ENCODE results near the gene NXN.
"Not testable (repeated sequence)": the region's sequence is repeated elsewhere in the genome, so short reads cannot be mapped to it uniquely, and the experiment has no call there.

Gene NXN

DNA sequence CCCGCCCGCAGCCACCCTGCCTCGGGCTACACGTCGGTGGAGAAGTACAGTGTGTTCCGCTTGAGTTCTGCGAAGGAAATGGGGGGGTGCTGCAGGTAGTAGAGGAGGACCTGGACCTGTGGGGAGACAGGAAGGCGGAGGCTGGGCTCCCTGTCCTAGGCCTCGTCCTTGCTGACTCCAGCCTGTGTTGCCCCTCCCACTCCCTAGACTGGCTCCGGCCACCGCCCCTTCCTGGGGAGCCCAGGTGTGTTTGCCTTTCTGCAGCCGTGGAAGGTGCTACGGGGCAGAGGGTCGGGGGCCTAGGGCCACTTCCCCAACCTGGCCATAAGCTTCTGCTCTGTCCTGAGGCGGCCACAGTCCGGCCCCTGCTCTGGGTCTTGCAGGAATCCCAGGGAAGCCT, 26.5 kb upstream of the NXN start:
- DNase-seq (ENCODE audit: low spot score) = peak; percentile 37

DNA sequence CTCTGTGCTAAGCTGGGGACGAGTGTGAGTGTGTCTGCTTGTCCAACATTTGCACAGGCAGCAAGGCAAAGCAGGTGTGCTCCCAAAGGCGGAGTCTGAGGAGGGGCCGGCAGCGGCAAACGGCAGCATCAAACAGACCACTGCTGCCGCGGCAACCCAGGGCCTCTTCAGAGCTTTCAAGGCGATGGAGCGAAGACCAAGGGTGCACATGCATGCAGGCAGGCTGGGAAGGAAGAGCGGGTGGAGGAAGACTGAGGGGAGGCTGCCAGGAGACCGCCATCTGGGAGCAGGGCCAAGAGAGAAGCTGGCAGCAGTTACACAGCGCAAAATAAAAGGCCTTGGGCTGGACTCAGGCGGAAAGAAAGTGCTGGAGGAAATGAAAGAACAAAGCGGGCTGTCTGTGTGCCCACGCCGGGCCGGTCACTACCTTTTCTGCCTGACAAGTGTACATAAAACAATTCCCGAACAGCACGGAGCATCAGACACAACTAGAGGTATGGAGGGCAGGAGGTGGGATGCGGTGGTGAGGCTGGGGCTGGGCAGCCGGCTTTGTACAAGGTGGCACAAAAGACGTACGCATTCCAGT, 25.9 kb upstream of the NXN start:
- DNase-seq (ENCODE audit: low spot score) = peak; percentile 47

DNA sequence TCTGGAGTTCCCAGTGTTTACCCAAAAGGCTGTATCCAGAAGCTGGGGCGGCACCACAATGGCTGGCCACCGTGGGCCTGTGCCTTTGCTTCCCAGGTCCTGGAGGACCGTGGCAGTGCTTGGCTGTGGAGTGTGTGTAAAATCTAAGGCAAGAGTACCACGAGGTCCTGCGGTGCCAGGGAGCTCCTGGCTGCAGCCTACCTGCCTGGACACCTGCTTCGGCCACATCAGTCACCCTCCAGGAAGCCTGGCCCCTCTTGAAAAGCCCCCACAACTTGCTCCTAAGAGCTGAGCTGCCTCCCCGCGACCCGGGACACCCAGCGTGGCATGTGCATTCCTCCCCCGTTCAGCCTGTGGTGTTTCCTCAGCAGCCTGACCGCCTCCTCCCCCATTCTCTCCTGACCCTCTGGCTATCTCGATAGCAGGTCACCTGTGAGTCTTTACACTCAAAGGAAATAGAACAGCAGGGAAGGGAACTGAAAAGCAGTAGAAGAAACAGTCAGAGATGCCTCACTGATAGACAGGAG, 25.3 kb upstream of the NXN start:
- DNase-seq (ENCODE audit: low spot score) = no peak

DNA sequence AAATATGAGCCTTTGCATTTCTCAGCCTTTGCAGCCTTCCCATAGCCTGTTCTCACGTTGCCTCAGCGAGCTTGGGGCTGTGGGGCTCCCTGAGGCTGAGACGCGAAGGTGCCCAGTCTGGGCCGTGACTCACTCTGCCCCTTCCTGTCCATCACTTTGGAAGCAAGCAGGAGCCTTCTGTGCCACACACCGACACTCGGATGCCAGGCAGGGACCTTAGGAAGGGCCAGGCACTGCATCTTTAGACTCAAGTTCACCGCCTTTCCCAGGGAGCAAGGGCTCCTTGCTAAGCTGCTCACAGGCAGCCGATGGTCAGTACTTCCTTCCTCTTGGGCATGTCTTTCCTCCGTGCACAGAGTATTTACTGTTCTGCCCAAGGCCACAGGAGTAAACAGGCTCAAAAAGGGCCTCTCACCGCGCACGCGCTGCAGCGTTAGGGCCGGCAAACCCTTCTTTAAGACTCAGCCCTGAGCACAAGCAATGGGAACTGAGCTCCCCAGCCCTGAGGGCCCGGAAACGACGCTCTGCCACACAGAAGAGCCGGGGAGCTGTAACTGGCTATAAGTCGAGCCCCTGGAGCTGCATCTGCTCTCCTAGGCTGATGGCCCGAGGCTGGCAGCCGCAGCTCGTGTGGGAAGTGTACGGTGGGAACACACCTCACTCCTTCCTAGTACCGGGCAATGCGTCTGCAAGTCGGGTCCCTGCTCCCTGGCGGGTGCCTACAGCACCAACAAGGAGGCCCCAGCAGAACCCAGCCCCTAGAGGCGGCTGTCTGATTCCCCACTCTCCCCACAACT, 24.6 kb upstream of the NXN start:
- no peak for DNase-seq (ENCODE audit: low spot score)

DNA sequence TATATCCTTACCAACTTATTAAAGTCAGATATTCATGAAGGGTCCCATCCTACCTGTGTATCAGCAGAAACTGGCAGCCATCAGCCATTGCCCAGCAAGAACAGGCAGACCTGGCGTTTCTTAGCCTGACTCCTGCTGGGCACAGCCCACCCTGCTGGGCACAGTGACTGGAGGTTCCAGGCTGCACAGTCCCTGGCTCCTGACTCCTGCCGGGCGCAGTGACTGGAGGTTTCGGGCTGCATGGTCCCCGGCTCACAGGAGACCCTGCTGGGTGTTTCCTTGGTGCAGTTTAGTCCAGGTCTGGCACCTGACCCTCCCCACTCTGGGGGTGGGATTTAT, 24.0 kb upstream of the NXN start:
- no peak for DNase-seq (ENCODE audit: low spot score)

DNA sequence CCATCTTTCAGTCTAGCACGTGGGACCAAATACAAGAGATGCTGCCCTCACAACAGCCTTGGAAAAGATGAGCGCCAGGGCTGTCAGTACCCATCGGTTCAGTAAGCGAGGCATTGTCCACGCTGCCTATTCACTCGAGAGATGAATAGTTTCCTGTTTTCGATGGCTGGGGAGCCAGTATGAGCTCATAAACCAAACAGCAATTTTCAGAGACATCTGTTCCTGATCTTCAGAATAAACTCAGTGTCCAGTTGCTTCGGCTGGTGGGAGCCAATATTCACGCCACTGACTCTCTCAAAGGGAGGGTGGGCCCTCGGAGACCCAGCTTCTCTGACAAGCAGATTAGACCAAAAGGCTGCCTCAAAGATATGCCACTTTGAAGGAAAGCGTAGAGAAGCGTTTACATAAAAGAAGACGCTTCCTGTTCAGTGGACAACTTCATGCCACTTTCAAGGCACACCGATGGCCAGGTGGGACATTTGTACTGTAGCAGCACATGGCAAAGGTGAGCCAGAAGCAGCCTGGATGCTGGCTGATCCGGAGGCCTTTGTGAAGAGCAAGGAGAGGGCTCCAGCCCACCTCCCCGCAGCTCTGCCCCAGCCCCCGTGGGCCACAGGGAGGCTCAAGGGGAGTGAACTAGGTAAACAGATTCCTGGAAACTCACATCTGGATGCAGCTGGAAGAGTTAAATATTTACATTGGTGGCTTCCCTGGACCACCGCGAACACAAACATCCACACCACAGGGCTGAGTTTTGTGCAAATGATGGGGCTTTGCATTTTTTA, 23.4 kb upstream of the NXN start:
- no peak for DNase-seq (ENCODE audit: low spot score)

DNA sequence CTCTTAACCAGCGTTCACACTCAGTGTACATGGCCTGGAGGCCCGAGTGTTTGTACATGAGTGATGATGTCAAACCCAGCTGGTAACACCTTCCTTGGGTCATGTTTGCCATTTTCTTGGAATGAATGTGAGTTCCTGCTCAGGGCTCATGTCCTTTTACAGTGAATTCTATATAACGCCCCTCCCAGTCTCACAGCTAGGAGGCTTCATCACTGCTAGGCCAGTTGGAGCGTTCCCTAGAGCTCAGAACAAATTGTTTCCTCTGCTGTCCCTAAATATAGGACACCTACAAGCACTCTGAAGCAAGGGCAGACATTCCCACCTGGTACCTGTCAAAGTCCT, 22.8 kb upstream of the NXN start:
- no peak for DNase-seq (ENCODE audit: low spot score)

DNA sequence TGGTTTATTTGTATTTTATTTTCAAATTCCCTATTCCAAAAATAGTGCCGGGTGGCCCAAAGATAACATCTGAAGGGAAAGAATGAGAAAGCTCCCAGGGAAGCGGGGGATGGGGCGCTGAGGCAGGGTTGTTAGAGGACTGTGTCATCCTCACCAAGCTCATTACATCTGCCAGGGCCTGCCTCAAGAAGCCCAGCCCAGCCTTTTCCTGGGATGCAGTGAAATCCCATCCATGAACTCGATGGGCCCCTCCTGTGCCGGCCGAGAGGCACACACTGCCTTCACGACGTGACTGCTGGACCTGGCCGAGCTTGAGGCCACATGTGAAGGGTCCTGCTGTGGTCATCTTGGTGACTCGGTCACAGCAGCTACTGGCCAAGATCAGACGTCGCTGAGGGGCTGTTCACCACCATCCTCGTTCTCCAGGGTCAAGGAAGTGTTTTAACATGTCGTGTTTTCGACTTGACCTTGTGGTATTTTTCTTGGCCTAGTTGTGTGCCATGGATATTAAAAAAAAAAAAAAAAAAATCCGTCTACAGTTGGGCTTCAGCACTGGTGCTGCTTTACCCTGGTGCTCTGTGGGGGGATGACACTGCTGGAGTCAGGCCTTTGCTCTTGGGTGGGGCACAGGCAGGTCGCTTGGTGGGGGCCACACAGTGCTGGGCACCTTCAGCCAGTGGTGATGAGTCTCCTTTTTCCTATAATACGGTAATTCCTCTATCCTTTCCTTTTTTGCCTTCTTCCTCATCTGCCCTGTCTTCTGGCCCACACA, 22.2 kb upstream of the NXN start:
- no peak for DNase-seq (ENCODE audit: low spot score)

DNA sequence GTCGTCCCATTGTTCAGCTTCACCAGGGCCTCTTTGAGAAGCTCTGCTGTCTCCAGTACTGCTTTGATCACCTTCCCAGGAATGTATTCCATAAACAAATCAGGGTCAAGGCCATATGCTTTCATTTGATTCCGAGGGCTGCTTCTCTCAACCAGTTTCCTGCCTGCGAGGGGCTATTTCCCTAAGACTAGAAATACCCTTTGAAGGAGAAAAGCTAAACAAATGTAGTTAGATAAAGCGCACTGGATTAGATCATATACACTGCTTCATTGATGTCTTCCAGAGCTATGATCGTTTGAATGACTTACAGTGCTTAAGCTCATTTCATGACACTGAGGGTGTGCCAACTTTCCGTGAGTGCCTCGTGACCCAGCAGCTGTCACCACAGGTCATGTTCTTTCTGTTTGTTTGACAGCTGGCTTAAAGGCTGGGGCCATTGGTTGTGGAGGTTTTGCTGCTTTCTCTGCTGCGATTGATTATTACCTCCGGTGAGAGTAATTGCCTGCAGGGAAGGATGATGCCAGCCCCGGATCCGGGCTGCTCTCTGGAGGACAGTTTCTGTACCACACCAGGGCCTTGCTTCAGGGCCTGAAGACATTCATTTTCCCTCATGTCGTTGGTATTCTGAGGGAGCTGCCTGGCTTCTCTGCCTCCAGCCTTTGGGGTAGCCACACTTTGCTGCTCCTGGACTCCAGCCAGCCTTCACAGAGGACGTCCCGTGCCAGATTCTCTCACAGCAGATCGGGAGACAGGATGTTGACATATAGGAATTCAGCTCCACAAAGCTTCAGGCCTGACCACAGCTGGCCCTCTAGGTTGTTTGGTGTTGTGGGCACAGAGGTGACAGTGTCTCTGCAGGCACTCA, 21.3 kb upstream of the NXN start:
- no peak for DNase-seq (ENCODE audit: low spot score)

DNA sequence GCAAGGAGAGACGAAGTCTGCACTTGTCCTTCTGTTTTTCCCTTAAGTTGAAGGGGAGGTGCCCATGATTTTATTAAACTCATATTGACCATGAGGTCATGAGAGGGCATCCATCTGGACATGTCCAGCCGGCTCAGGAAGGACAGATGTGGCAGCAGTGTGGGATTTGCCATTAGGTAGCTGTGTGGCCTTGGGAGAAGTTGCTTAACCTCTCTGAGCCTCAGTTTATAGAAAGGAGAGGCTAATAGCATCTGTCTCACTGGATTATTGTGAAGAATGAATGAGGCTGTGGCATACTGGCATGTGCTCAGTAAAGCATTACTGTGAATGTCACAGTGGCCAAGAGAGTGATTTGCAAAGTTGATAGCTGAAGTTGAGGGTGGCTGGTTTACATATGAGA, 18.5 kb upstream of the NXN start:
- DNase-seq (ENCODE audit: low spot score) = no peak

DNA sequence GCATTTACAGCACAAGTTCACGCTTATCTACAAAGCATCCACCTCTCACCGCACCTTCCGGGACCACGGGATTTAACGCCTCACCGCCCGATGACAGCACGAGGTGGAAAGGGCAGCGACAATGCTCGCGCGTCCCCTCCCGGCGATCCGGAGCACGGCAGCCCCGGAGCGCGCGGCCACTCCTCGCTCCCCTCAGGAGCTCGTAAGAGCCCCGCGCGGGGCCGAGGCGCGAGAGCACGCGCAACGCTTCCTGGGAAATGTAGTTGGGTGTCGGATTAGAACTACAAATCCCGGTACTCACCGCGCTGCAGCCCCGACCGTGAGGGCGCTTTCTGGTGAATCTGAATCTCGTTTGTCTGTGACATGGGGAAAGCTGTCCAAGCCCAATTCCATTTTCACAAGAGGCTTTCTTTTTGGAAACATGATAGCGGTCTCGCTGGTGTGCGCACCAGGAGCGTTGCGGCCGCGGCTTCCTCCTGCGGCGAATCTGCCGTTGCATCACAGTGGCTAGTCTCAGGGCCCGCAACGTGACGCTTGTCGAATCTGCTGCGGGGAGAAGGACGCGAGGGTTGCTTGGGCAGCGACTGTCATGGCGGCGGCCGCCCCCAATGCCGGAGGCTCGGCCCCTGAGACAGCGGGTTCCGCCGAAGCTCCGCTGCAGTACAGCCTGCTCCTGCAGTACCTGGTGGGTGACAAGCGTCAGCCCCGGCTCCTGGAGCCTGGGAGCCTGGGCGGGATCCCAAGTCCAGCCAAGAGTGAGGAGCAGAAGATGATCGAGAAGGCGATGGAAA, 17.2 kb upstream of the NXN start, which contains the start of gene TIMM22:
TIMM22 (plus strand) TSS at position 576 of the 791 bp plus-strand sequence; CDS start at position 590, 14 bp downstream.
- peak; percentile 99 for DNase-seq (ENCODE audit: low spot score)

DNA sequence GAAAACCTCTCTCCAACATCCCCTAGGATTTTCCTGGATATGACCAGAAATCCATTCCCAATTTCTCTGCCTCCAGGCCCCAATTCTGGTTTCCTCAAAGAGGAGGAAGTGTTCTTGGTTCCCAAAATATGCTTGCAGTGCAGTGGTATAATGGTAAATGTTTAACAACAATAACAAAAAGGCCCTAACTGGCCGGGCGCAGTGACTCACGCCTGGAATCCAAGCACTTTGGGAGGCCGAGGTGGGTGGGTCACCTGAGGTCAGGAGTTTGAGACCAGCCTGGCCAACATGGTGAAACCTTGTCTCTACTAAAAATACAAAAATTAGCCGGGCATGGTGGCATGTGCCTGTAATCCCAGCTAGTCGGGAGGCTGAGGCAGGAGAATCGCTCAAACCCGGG, 15.7 kb upstream of the NXN start:
- not testable (repeated sequence) for DNase-seq (ENCODE audit: low spot score)

DNA sequence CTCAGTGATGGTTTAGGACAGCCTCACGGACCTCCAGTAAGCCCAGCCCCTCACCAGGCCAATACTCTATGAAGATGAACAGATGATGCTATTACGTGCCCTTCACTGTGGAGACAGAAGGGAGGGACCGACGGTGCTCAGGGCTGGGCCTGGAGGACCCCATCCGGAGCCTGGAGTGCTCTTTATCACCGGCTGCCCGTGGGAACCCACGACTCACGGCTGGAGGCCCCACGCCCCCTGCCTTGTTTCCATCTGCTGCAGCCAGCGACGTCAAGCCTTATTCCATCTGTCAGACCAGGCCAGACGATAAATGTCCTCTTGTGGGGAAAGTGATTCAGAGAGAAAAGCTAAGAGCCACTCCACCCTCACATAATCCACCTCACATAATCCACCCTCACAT, 13.4 kb upstream of the NXN start:
- no peak for DNase-seq (ENCODE audit: low spot score)

DNA sequence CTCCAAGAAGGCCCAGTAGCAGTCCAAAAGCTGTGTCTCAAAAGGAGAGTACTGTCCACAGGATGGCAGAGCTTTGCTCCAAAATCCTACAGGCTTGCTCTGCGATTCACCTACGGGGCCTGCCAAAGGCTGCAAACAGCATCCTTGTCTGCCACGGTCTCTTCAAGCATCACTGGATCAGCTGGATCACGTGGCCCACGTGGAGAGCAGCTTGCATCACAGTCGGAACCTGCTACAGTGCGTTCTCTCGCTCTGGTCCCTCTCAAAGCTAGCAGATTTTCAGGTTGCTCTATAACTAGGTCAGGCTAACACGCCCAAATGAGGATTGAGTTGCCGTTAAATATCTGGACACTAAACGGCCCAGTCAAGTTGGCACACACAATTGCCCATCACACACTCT, 9.0 kb upstream of the NXN start:
- DNase-seq (ENCODE audit: low spot score) = no peak

DNA sequence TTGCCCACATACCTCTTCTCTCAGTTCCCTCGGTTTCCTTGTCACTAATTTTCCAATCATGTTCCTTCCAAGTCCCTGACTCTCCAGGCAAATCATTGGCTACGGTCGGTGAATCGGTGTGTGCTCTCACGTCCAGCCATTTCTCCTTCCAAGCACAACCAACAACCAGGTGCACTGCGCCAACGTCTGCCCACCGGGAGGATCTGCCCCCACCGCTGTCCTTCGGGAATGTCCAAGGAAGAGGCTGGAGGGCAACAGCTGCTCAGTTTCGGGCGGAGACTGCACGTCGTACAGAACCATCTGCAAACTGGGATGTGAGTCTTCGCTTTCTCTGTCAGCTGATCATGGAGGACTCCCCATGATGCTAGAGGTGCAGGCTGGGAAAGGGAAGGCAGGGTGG, 8.4 kb upstream of the NXN start:
- DNase-seq (ENCODE audit: low spot score) = no peak

DNA sequence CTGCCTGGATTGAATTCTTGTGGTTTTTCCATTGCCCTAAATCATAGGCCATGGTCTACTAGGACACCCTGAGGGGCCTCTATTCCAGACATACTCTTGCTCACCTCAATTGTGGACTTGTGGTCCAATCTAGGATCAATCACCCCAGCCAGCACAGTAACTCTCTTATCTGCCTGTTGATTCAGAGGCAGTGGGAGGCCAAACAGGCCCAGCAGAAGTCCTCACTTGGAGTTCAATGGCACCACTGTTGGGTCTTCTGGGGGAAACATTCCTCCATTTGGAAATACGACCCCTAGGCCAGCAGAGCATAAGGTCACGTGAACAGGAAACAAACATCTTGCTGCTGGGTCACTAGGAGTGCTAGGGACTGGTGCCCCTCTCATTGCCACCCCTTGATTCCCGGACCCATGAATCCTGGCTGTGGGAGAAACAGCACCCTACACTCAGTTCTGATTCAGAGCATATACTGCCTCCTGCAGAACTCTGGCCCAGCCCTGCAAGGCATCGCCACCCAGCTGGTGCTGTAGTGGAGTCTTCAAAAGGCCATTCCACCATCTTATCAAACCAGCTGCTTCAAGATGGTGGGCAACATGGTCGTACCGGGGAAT, 6.8 kb upstream of the NXN start:
- no peak for DNase-seq (ENCODE audit: low spot score)

DNA sequence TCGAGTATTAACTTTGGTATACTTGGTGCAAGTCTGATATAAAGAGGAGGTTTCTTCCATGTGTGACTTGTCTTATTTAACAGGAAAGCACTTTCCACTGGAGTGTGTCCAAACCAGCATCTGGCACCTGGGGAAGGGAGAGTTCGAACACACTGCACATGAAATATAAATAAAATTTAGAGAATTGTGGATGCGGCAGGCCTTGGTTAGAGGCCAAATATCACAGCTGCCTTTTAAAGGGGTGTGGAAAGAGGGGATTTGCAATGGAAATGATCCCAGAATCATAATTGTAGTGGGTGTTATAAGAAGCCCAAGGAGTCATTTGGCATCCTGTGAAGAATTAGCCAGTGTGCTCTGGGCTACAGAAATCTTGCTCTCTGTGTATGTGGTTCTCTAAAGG, 4.3 kb upstream of the NXN start:
- DNase-seq (ENCODE audit: low spot score) = no peak

DNA sequence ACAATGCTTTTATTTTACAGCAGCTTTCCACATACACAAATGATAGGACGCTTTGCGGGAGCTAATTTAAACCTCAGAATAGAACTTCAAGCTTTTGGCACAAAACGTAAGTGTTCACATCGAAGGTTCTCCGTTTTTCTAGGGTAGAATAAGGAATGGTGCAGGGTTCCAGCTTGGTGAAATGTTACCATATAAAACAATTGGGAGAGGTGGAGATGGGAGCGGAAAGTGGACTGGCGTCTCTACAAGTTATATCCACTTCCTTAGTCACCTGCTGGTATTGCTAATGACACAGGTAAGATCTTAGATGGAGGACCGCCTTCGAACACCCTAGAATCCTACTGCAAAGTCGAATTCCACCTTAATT, 1.7 kb upstream of the NXN start:
- no peak for DNase-seq (ENCODE audit: low spot score)

DNA sequence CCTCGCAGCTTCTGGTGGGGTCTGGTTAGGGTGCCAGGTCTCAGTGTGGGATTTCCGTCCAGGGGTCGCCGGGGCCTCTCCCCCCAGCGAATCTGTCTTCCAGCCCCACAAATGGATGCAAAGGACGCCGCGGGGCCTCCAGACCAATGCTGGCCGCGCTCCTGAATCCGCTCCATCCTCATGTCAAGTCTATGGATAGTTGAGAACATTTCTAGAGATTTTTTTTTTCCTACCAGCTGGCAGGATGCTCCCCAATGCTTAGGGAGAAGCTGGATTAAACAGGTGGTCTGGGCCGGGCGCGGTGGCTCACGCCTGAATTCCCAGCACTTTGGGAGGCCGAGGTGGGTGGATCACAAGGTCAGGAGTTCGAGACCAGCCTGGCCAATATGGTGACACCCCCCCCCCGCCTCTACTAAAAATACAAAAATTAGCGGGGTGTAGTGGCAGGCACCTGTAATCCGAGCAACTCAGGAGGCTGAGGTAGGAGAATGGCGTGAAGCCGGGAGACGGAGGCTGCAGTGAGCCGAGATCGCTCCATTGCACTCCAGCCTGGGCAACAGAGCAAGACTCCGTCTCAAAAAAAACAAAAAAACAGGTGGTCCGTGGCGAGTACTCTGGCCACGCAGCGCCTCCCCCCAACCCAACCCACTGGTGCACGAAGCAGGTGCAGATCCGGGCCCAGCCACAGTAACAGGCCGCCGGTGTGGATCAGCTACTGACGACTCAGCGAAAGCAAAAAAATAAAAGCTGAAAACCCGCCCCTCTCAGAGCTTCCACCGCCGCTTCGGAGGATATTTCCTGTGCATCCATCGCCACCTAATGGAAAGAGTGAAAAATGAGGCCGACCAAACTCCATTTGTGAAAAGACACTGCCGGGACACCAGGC, 1.1 kb upstream of the NXN start:
- peak; percentile 76 for DNase-seq (ENCODE audit: low spot score)

Measured in iPS-NIHi11 (cell line).